Hepatocyte (in vitro differentiated cells): ENCODE data around the gene TPCN2.

Source experiments
- EZH2 ChIP-seq: fragments of 200-600 bp; sonication (generic); IDR thresholded peaks from 2 replicates; pipeline ENCODE4 v1.6.1; 2016; ENCODE audit warnings: antibody characterized with exemption, mild to moderate bottlenecking, borderline replicate concordance
- TF ChIP-seq, protein P1 (sequence below): fragments of 200-600 bp; sonication (generic); IDR thresholded peaks from 2 replicates; pipeline ENCODE4 v1.5.1; 2016; ENCODE audit warnings: antibody characterized with exemption, mild to moderate bottlenecking; ENCODE audit not compliant: poor library complexity

DNA sequence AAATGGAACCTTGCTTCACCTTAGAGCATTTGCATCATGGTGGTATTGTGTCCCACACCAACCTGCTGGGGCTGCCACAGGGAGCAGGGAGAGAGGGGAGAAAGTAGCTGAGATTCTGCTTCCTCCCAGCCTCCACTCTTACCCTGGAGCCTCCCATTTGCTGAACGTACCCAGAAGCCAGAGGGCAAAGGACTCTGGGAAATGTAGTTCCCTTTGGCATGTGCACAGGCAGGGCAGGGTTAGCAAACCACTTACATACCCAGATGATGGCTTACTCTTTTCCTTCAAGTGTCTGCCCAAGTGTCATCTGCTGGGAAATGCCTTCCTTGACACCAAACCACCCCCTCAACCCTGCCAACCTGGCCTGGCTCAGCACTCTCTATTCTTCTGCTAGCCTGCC lies 123.9 kb downstream of the TPCN2 start:
- TF ChIP-seq, protein P1, sequence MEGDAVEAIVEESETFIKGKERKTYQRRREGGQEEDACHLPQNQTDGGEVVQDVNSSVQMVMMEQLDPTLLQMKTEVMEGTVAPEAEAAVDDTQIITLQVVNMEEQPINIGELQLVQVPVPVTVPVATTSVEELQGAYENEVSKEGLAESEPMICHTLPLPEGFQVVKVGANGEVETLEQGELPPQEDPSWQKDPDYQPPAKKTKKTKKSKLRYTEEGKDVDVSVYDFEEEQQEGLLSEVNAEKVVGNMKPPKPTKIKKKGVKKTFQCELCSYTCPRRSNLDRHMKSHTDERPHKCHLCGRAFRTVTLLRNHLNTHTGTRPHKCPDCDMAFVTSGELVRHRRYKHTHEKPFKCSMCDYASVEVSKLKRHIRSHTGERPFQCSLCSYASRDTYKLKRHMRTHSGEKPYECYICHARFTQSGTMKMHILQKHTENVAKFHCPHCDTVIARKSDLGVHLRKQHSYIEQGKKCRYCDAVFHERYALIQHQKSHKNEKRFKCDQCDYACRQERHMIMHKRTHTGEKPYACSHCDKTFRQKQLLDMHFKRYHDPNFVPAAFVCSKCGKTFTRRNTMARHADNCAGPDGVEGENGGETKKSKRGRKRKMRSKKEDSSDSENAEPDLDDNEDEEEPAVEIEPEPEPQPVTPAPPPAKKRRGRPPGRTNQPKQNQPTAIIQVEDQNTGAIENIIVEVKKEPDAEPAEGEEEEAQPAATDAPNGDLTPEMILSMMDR, result no peak
- no peak for TF ChIP-seq EZH2
